ENCODE measurements around the gene ZNRF3.

DNA sequence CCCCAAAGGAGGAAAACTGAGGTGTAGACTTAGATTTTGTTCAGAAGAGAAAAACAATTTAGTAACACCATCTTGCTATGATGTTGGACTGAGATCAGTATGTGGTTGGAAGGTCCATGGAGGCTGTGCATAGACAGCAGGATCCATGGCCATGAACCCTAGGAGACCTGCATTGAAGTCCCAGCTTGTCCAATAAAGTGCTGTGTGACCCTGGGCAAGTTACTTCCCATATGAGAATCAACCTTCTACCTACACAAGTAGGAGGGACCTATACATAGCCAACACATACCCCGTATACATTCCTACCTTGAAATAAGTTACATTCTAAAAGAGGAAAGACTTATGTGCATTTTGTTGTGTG lies 27.3 kb upstream of the ZNRF3 start:
- TF ChIP-seq EZH2phosphoT487 (IDR thresholded peaks at IDR 0.05; ENCODE audit: unreplicated experiment) (no peak), POLR2AphosphoS5 (IDR thresholded peaks at IDR 0.05; ENCODE audit: low read depth) (no peak), EZH2 (IDR thresholded peaks at IDR 0.05; ENCODE audit: low read depth, unreplicated experiment) (no peak), CREB1 (CRISPR knock-in tag; IDR thresholded peaks at IDR 0.05; ENCODE audit: low read depth) (no peak), JUNB (IDR thresholded peaks at IDR 0.05; ENCODE audit: unreplicated experiment) (no peak), NANOG (IDR thresholded peaks at IDR 0.05; ENCODE audit: borderline replicate concordance) (no peak), ZNF114 (CRISPR knock-in tag; IDR thresholded peaks at IDR 0.05) (no peak), STAT1 (IDR thresholded peaks at IDR 0.05; ENCODE audit: unreplicated experiment) (no peak)
- TF ChIP-seq, protein P1, sequence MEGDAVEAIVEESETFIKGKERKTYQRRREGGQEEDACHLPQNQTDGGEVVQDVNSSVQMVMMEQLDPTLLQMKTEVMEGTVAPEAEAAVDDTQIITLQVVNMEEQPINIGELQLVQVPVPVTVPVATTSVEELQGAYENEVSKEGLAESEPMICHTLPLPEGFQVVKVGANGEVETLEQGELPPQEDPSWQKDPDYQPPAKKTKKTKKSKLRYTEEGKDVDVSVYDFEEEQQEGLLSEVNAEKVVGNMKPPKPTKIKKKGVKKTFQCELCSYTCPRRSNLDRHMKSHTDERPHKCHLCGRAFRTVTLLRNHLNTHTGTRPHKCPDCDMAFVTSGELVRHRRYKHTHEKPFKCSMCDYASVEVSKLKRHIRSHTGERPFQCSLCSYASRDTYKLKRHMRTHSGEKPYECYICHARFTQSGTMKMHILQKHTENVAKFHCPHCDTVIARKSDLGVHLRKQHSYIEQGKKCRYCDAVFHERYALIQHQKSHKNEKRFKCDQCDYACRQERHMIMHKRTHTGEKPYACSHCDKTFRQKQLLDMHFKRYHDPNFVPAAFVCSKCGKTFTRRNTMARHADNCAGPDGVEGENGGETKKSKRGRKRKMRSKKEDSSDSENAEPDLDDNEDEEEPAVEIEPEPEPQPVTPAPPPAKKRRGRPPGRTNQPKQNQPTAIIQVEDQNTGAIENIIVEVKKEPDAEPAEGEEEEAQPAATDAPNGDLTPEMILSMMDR (conservative IDR thresholded peaks at IDR 0.05; ENCODE audit: low read depth in 2 of 2): no peak
- TF ChIP-seq, protein P2, sequence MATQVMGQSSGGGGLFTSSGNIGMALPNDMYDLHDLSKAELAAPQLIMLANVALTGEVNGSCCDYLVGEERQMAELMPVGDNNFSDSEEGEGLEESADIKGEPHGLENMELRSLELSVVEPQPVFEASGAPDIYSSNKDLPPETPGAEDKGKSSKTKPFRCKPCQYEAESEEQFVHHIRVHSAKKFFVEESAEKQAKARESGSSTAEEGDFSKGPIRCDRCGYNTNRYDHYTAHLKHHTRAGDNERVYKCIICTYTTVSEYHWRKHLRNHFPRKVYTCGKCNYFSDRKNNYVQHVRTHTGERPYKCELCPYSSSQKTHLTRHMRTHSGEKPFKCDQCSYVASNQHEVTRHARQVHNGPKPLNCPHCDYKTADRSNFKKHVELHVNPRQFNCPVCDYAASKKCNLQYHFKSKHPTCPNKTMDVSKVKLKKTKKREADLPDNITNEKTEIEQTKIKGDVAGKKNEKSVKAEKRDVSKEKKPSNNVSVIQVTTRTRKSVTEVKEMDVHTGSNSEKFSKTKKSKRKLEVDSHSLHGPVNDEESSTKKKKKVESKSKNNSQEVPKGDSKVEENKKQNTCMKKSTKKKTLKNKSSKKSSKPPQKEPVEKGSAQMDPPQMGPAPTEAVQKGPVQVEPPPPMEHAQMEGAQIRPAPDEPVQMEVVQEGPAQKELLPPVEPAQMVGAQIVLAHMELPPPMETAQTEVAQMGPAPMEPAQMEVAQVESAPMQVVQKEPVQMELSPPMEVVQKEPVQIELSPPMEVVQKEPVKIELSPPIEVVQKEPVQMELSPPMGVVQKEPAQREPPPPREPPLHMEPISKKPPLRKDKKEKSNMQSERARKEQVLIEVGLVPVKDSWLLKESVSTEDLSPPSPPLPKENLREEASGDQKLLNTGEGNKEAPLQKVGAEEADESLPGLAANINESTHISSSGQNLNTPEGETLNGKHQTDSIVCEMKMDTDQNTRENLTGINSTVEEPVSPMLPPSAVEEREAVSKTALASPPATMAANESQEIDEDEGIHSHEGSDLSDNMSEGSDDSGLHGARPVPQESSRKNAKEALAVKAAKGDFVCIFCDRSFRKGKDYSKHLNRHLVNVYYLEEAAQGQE (IDR thresholded peaks at IDR 0.05; ENCODE audit: unreplicated experiment): no peak
